Pancreas (tissue), 10 donors: ENCODE results near the gene IRF9. TPM values are rescaled to one million over a fixed set of nuclear protein-coding genes. Genes with fewer than 3 reads are reported as not detected.

Experiments
- ATAC-seq, 4 donors: fragments of 200-7000 bp; cut with Tn5 transposase; one replicate each; pipeline versions ENCODE4 v1.8.0 to v1.9.1; 2020; ENCODE audit warnings: mild to moderate bottlenecking in 4 of 4, moderate library complexity in 4 of 4
- DNase-seq, 6 donors: peaks; one replicate each; pipeline ENCODE4 v3.0.0-alpha.2; 2020
- FAIRE-seq: peaks from 2 replicates; lab custom pipeline; 2012; peaks lifted over from hg19 to GRCh38; lab: Jason Lieb, UNC
- H3K27ac ChIP-seq, 4 donors: fragments of 200-600 bp; sonication (generic); 1 replicate in 3 of 4; 2 replicates in 1 of 4; pipeline versions ENCODE4 v1.5.0 to v1.8.0; 2020
- H3K27me3 ChIP-seq, 4 donors: fragments of 200-600 bp; one replicate each; pipeline ENCODE4 v1.8.0; 2021
- H3K36me3 ChIP-seq, 3 donors: fragments of 200-600 bp; sonication (generic) in 1 of 3; one replicate each; pipeline versions ENCODE4 v1.5.0 to v1.8.0; 2020 to 2021
- H3K4me1 ChIP-seq, 3 donors: fragments of 200-600 bp; one replicate each; pipeline ENCODE4 v1.8.0; 2021
- H3K4me3 ChIP-seq, 4 donors: fragments of 200-600 bp; sonication (generic) in 2 of 4; one replicate each; pipeline versions ENCODE4 v1.5.0 to v1.8.0; 2020 to 2021
- H3K9me3 ChIP-seq, 4 donors: fragments of 200-600 bp; one replicate each; pipeline ENCODE4 v1.8.0; 2021
- WGBS, 2 donors: extraction: QIAGEN DNeasy Blood & Tissue Kit; methylation state at CpG; one replicate each; pipeline ENCODE4 v1.1.7; 2013; 5-methylcytosine and 5-hydroxymethylcytosine counted together
- intact Hi-C, 3 donors: fragments of 100-400 bp; cut with DNase I; formaldehyde crosslinking; loops; one replicate each; pipeline versions ENCODE4 v1.11.1 to v1.14.2; 2022
- polyA plus RNA-seq, 2 donors: library from polyadenylated mRNA; stranded (reverse); fragments of 200-250 nt; gene quantifications; one replicate each; pipeline ENCODE4 v1.2.3, GENCODE V29; 2013
- total RNA-seq, 6 donors: library from RNA; stranded (reverse); fragmentation: NEBNext Ultra II Directional in 4 of 6; extraction: Animal tissue kit (Norgen Biotek cat#: 25700) in 4 of 6; gene quantifications; one replicate each; pipeline versions ENCODE4 v1.2.1 to v1.2.4, GENCODE V29; 2021 to 2023
- TF ChIP-seq, protein P1 (sequence below), 4 donors: fragments of 200-600 bp; sonication (generic) in 3 of 4; IDR thresholded peaks; one replicate each; pipeline versions ENCODE4 v1.5.0 to v1.8.0; 2021; ENCODE audit warnings: antibody characterized with exemption in 4 of 4
- donor health status: healthy with polysubstance abuse.
- donor health status: DM: no; HTN: no; CAD: no; lungs with moderate emphysema.
- donor health status: DM: no; HTN: no; CAD: no.
- donor health status: control.
- donor health status: control.
- donor health status: Bipolar disorder and iron deficiency.
- donor health status: DM: yes; HTN: yes; CAD: no.
- donor health status: DM: no; HTN: no; CAD: no.
- donor health status: DM: no; HTN: no; CAD: no.
- donor health status: DM: yes; HTN: yes; CAD: no.

IRF9 gene
- total and polyA plus RNA-seq, 8 donors: 20.3 to 60.8 (median 37.3) TPM

DNA sequence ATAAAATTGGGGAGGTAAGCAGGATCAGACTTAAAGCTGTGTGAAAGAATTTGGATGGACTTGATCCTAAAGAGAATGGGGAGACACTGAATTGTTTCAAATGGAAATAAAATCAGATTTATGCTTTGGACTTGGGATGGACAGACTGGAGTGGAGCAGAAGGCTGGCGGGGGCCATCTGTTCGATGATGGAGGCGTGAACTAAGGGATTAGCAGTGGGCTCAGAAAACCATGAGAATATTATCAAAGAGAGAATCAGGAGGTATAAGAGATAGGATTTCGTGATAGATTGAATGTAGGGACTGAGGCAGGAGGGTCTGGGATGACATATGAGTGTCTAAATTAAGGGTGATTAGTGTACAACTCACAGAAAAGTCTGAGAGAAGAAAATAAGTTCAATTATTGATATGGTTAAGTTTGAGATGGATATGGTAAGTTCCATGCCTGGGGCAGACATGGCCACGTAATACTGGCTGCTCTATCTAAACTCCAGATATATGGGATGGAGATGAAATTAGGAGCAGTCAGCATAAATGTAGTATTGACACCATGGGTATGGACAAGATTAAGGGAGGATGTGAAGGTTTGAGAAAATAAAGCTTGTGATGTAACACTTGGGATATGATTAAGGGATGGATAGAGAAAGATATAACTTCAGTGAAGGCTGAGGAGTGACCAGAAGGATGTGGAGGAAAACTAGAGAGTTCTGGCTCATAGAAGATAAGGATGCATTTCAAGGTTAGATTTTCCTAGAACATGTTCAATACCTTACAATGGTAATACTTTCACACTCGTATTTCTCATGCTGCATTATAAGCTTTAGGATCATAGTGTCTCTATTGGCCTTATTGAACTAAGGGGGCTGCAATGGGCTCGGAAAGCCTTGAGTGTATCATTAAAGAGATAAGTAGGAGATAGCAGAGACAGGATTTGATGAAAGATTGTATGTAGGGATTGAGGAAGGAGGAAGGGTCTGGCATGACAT, 43.4 kb downstream of the IRF9 start:
- intact Hi-C loops: no loop called here
- ATAC-seq (no peak), DNase-seq (no peak), FAIRE-seq (no peak)
- H3K27ac ChIP-seq: no peak overlapping the region
- WGBS, 2 donors: 90% methylated on average over 7 of the region's 7 CpGs
- no peaks in the 10 kb centered on the region for H3K9me3 ChIP-seq
- no peaks in the 10 kb centered on the region for H3K4me1 ChIP-seq
- TF ChIP-seq, protein P1, sequence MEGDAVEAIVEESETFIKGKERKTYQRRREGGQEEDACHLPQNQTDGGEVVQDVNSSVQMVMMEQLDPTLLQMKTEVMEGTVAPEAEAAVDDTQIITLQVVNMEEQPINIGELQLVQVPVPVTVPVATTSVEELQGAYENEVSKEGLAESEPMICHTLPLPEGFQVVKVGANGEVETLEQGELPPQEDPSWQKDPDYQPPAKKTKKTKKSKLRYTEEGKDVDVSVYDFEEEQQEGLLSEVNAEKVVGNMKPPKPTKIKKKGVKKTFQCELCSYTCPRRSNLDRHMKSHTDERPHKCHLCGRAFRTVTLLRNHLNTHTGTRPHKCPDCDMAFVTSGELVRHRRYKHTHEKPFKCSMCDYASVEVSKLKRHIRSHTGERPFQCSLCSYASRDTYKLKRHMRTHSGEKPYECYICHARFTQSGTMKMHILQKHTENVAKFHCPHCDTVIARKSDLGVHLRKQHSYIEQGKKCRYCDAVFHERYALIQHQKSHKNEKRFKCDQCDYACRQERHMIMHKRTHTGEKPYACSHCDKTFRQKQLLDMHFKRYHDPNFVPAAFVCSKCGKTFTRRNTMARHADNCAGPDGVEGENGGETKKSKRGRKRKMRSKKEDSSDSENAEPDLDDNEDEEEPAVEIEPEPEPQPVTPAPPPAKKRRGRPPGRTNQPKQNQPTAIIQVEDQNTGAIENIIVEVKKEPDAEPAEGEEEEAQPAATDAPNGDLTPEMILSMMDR (IDR thresholded peaks at IDR 0.05): no peak
- peaks cover 0 to 3% (median 0%) of the 10 kb centered on the region in 3 donors for H3K36me3 ChIP-seq
- no peaks in the 10 kb centered on the region for H3K27me3 ChIP-seq
- no peak overlapping the region for H3K4me3 ChIP-seq

DNA sequence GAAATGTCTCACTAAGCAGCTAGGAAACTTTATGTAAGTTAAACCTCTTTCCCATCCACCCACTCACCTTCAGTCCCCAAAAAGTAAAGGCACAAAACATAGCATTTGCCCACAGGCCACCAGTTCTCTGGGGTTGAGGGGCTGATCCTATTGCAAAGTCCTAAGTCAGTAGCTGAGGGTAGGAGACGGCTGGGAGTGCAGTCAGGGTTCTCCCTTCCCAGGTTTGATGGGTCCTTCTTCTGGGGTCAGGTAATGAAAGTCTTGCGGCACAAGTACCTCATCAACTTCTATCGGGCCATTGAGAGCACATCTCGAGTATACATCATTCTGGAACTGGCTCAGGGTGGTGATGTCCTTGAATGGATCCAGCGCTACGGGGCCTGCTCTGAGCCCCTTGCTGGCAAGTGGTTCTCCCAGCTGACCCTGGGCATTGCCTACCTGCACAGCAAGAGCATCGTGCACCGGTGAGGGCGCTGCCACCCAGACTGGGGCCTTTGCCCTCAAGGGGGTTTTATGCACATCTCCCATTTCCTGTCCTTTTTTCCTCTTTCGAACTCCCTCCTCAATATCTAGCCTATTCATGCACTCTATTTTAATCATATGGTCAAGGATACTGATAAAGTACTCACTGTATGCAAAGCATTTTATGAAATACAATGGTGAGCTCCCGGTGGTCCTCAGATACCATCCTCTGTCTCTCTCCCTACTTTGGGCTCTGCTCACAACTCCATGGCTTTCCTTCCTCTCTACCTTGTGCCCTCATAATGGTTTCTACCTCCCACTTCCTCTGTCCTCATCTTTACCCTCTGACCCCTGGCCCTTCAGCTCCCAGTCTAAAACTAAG, 45.4 kb downstream of the IRF9 start:
- no peak for ATAC-seq
- Histone ChIP-seq H3K4me1 (no peaks in the 10 kb centered on the region), H3K27ac (no peak overlapping the region), H3K36me3 (peaks cover 0 to 13% (median 3%) of the 10 kb centered on the region in 3 donors), H3K27me3 (no peaks in the 10 kb centered on the region), H3K4me3 (no peak overlapping the region), H3K9me3 (no peaks in the 10 kb centered on the region)
- TF ChIP-seq, protein P1 (IDR thresholded peaks at IDR 0.05): no peak
- no peak for FAIRE-seq
- 89 to 92% methylated on average over 11 of the region's 11 CpGs for WGBS, 2 donors
- DNase-seq: no peak
- intact Hi-C loops: no loop called here

GRCh38 chr14:24207104-24207551, 46.1 kb downstream of the IRF9 start:
- FAIRE-seq: no peak
- intact Hi-C loops: no loop called here
- no peak for DNase-seq
- ATAC-seq: no peak
- TF ChIP-seq, protein P1 (IDR thresholded peaks at IDR 0.05): no peak
- Histone ChIP-seq H3K27me3 (no peaks in the 10 kb centered on the region), H3K4me1 (peaks cover 0 to 2% (median 0%) of the 10 kb centered on the region in 3 donors), H3K4me3 (no peak overlapping the region), H3K9me3 (no peaks in the 10 kb centered on the region), H3K36me3 (peaks cover 0 to 13% (median 3%) of the 10 kb centered on the region in 3 donors), H3K27ac (no peak overlapping the region)
- WGBS, 2 donors: 94% methylated on average over 5 of the region's 5 CpGs

GRCh38 chr14:24207625-24208024, 46.6 kb downstream of the IRF9 start:
- FAIRE-seq: no peak
- Histone ChIP-seq H3K9me3 (no peaks in the 10 kb centered on the region), H3K4me3 (no peak overlapping the region), H3K36me3 (peaks cover 0 to 13% (median 3%) of the 10 kb centered on the region in 3 donors), H3K4me1 (peaks cover 0 to 3% (median 0%) of the 10 kb centered on the region in 3 donors), H3K27ac (no peak overlapping the region), H3K27me3 (no peaks in the 10 kb centered on the region)
- intact Hi-C loops: no loop called here
- no peak for ATAC-seq
- WGBS, 2 donors: 98 to 100% methylated on average over 2 of the region's 2 CpGs
- DNase-seq: no peak
- TF ChIP-seq, protein P1 (IDR thresholded peaks at IDR 0.05): no peak
